Psoas muscle (tissue), 8 donors: ENCODE results near the gene CHAF1A. TPM values are rescaled to one million over a fixed set of nuclear protein-coding genes. Genes with fewer than 3 reads are reported as not detected.

Experiments
- ATAC-seq, 4 donors: fragments of 200-7000 bp; cut with Tn5 transposase; one replicate each; pipeline ENCODE4 v1.9.1; 2020; ENCODE audit warnings: moderate library complexity in 3 of 4, mild to moderate bottlenecking in 2 of 4
- DNase-seq, 2 donors: peaks; one replicate each; pipeline ENCODE4 v3.0.0-alpha.2; 2020
- H3K27ac ChIP-seq: fragments of 200-600 bp; one replicate; pipeline ENCODE4 v1.8.0; 2022
- H3K27me3 ChIP-seq, 3 donors: fragments of 200-600 bp in 1 of 3; one replicate each; pipeline versions ENCODE4 v1.6.1 to v1.8.0; 2013 to 2022; ENCODE audit warnings: low read length in 2 of 3, mild to moderate bottlenecking in 2 of 3, moderate library complexity in 1 of 3; ENCODE audit not compliant: insufficient read depth in 3 of 3
- H3K36me3 ChIP-seq, 2 donors: fragments of 200-600 bp in 1 of 2; one replicate each; pipeline versions ENCODE4 v1.6.1 to v1.8.0; 2013 to 2022; ENCODE audit warnings: low read depth in 1 of 2, mild to moderate bottlenecking in 1 of 2, moderate library complexity in 1 of 2; ENCODE audit not compliant: insufficient read depth in 1 of 2
- H3K4me1 ChIP-seq: fragments of 200-600 bp; one replicate; pipeline ENCODE4 v1.8.0; 2022
- H3K4me3 ChIP-seq: fragments of 200-600 bp; one replicate; pipeline ENCODE4 v1.8.0; 2022; ENCODE audit warnings: mild to moderate bottlenecking
- H3K9me3 ChIP-seq: fragments of 200-600 bp; one replicate; pipeline ENCODE4 v1.8.0; 2022
- CTCF ChIP-seq: fragments of 200-600 bp; IDR thresholded peaks from one replicate; pipeline ENCODE4 v1.8.0; 2022; ENCODE audit warnings: antibody characterized with exemption
- WGBS, 3 donors: extraction: QIAGEN DNeasy Blood & Tissue Kit; methylation state at CpG; one replicate each; pipeline versions ENCODE4 v1.1.6 to v1.1.7; 2013; 5-methylcytosine and 5-hydroxymethylcytosine counted together
- intact Hi-C, 2 donors: fragments of 100-400 bp; cut with DNase I; formaldehyde crosslinking; loops; one replicate each; pipeline versions ENCODE4 v1.11.0 to v1.14.2; 2022
- polyA plus RNA-seq, 3 donors: library from polyadenylated mRNA; stranded (reverse); fragments of 200-250 nt; gene quantifications; one replicate each; pipeline ENCODE4 v1.2.3, GENCODE V29; 2013
- total RNA-seq, 4 donors: library from RNA; stranded (reverse); fragmentation: NEBNext Ultra II Directional in 2 of 4; extraction: Animal tissue kit (Norgen Biotek cat#: 25700) in 2 of 4; gene quantifications; one replicate each; pipeline versions ENCODE4 v1.2.1 to v1.2.4, GENCODE V29; 2021 to 2023
- donor health status: healthy with polysubstance abuse.
- donor health status: DM: no; HTN: no; CAD: no; lungs with moderate emphysema.
- donor health status: Bipolar disorder and iron deficiency.
- donor health status: healthy.
- donor health status: DM: yes; HTN: yes; CAD: no.
- donor health status: DM: no; HTN: no; CAD: no.
- donor health status: DM: no; HTN: no; CAD: no.
- donor health status: DM: yes; HTN: yes; CAD: no.

Gene CHAF1A
- total and polyA plus RNA-seq, 7 donors: 5.6 to 12.8 (median 7.5) TPM

GRCh38 chr19:4366666-4367335, 35.6 kb upstream of the CHAF1A start:
- H3K27me3 ChIP-seq: no peaks in the 10 kb centered on the region
- H3K27ac ChIP-seq: no peak overlapping the region
- H3K4me3 ChIP-seq: no peak overlapping the region
- WGBS, 3 donors: 77 to 84% (median 79%) methylated on average over 16 of the region's 16 CpGs
- intact Hi-C loops: no loop called here
- peaks cover 45% of the 10 kb centered on the region for H3K4me1 ChIP-seq
- H3K9me3 ChIP-seq: no peaks in the 10 kb centered on the region
- H3K36me3 ChIP-seq: peaks cover 3 to 45% of the 10 kb centered on the region in 2 donors
- no peak for TF ChIP-seq CTCF
- DNase-seq (no peak), ATAC-seq (no peak)

- Histone ChIP-seq H3K4me3 (no peak overlapping the region), H3K9me3 (no peaks in the 10 kb centered on the region), H3K27me3 (no peaks in the 10 kb centered on the region), H3K4me1 (peaks cover 50% of the 10 kb centered on the region), H3K27ac (no peak overlapping the region), H3K36me3 (peaks cover 0 to 40% of the 10 kb centered on the region in 2 donors)
- DNase-seq (no peak), ATAC-seq (no peak)
- WGBS, 3 donors: 70 to 78% (median 74%) methylated on average over 10 of the region's 10 CpGs
- TF ChIP-seq CTCF: no peak
- intact Hi-C loops: no loop called here
Observed at GRCh38 chr19:4367336-4367723, 35.1 kb upstream of the CHAF1A start.

GRCh38 chr19:4367781-4368127, 34.7 kb upstream of the CHAF1A start:
- peaks cover 54% of the 10 kb centered on the region for H3K4me1 ChIP-seq

GRCh38 chr19:4368128-4368820, 34.2 kb upstream of the CHAF1A start:
- ATAC-seq (peak in 3 of 4 donors; percentile 5 to 20 (median 16)), DNase-seq (peak in 1 of 2 donors; percentile 71)
- H3K4me1 ChIP-seq: peaks cover 59% of the 10 kb centered on the region
- no peaks in the 10 kb centered on the region for H3K27me3 ChIP-seq
- no peak overlapping the region for H3K4me3 ChIP-seq
- H3K36me3 ChIP-seq: peaks cover 0 to 31% of the 10 kb centered on the region in 2 donors
- 22 to 34% (median 24%) methylated on average over 19 of the region's 19 CpGs for WGBS, 3 donors
- no peak for TF ChIP-seq CTCF
- peak overlapping the region; percentile 85 for H3K27ac ChIP-seq
- intact Hi-C loops: no loop called here
- no peaks in the 10 kb centered on the region for H3K9me3 ChIP-seq

More at GRCh38 chr19:4367781-4368127, 34.7 kb upstream of the CHAF1A start:
- DNase-seq (no peak), ATAC-seq (peak; percentile 5 to 50 (median 34))
- WGBS, 3 donors: 25 to 37% (median 31%) methylated on average over 13 of the region's 13 CpGs
- no peaks in the 10 kb centered on the region for H3K27me3 ChIP-seq
- no peaks in the 10 kb centered on the region for H3K9me3 ChIP-seq
- intact Hi-C loops: no loop called here
- H3K36me3 ChIP-seq: peaks cover 0 to 36% of the 10 kb centered on the region in 2 donors
- peak overlapping the region; percentile 85 for H3K27ac ChIP-seq
- H3K4me3 ChIP-seq: no peak overlapping the region
- TF ChIP-seq CTCF: no peak
